GM19193 (cell line): Measurements from ENCODE around the gene EHD2.

Experiments
- POLR2A ChIP-seq: IDR thresholded peaks from 4 replicates; pipeline ENCODE4 v1.6.1; 2011; ENCODE audit not compliant: insufficient read depth, insufficient read length; ENCODE audit errors: extremely low read depth

EHD2 gene

DNA sequence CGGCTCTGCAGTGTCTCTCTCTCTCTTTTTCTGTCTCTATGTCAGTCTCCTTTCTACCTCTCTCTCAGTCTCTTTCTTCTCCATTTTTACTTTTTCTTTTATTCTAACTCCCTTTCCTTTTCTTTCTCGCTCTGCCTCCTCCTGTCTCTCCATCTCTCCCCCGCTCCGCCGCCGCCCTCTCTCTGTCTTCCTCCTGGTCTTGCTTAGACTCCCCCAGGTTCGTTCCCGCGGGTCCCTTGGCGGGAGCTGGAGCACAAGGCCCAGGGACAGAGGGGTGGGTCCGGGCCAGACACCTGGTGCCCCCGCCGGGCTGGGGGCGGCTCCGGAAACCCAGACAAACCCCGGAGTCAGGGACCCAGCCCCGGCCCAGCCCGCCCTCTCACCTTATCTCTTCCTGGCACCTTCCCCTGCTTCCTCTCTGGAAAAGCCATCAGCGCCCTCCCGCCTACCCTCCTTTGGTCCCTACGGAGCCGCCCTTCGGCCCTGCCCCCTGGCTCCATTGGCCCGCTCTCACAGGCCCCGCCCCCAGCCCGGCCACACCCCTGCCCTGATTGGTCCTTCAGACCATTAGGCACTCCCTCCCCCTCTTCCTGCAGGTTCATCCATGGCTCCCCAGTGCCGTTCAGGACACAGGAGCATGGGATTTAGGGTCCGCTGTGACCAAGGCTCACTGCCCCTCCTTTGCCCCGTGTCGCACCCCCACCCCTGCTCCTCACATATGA lies 16.7 kb downstream of the EHD2 start:
- no peak for TF ChIP-seq POLR2A

DNA sequence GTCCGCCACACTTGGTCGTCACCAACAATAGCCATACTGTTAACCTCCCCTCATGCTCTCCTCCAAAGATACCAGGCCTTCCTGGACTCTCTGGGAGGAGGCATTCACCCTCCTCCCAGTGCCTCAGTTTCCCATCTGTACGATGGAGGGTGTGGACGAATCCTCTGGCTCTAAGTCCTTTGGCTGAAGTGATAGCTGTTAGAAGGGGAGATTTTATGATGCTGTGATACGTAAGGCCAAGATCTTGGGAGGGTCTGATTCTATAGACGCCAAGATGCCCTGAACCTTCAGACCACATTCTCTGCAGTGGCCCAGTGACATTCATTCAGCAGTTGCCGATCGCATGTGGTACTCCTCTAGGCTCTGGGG lies 17.3 kb downstream of the EHD2 start:
- no peak for TF ChIP-seq POLR2A

DNA sequence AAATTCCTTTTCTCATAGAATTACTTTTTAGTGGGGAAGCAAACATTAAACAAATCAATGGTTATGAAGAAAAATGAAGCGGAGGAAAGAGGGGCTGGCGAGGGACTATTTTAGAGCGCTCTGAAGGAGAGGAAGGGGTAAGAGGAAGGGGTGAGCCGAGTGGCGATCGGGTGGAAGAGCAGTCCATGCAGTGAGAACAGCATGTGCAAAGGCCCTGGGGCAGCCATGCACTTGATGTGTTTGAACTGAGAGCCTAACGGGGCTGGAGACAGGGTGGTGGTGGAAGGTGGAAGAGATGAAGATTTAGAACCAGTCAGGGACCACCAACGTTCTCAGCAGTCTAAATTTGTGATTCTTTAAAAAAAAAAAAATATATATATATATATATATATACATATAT lies 17.7 kb downstream of the EHD2 start:
- TF ChIP-seq POLR2A = no peak

DNA sequence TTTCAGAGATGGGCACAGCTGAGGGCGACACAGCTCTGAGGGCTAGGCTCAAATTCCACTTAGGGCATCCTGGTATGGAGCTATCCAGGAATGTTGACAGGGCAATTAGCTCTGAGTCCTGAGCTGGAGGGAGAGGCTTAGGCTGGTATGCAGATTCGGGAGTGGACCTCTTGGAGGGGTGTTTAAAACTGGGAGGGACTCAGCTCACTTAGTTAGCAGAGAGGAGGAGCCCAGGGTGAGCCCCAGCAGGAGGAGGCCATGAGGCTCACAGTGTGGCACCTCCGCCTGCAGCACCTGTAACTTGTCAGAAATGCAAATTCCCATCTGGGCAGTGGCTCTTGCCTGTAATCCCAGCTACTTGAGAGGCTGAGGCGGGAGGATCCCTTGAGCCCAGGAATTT lies 21.9 kb downstream of the EHD2 start:
- TF ChIP-seq POLR2A = no peak

- no peak for TF ChIP-seq POLR2A
Measured at GRCh38 chr19:47740866-47741519, 27.8 kb downstream of the EHD2 start.

- TF ChIP-seq POLR2A = no peak
Measured at GRCh38 chr19:47741544-47742140, 28.4 kb downstream of the EHD2 start.

DNA sequence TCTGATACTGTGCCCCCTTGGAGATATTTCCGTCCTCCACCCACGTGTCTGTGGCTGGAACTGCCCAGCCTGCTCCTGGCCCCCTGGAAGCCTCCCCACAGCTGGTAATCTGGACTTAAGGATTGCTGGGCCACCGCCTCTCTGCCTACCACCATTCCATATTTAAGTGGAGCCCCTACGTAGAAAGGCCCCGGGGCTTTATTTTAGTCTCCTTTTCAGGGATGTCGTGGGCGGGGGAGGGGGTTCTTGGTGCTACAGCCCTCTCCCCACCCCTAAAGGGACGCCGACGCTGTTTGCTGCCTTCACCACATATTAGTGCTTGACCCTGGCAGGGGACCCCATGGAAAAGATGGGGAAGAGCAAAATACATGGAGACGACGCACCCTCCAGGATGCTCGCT lies 29.4 kb downstream of the EHD2 start:
- TF ChIP-seq POLR2A = no peak

DNA sequence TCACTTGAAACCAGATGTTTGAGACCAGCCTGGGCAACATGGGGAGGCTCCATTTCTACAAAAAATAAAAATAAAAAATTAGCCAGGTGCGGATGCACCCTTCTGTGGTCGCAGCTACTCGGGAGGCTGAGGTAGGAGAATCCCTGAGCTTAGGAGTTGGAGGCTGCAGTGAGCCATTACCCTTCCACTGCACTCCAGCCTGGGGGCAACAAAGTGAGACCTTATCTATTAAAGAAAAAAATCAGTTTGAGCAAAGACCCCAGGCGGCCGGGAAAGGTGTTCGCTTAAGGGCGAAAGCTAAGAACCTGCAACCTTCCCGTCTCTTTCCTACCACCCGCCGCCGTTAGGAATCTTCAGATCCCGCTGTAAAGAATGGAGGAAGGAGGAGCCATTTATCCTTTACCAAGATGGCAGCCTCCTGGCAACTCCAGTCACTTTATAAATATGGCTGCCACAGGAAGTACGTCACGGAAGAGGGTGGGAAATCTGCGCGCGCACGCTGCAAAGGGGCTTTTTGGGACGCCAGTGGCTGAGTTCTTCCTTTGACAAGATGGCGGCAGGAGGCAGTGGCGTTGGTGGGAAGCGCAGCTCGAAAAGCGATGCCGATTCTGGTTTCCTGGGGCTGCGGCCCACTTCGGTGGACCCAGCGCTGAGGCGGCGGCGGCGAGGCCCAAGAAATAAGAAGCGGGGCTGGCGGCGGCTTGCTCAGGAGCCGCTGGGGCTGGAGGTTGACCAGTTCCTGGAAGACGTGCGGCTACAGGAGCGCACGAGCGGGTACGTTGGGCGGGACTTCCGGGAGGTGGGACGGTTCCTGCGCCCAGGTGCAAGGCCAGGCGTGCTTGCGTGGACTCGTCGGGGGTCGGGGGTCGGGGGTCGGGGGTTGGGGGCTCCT lies 32.0 kb downstream of the EHD2 start, which contains the start of gene NOP53:
Gene NOP53, plus strand, starts transcription at position 537 of the 892 bp plus-strand sequence. Its CDS starts 14 bp downstream, at position 551.
- peak; percentile 97 for TF ChIP-seq POLR2A

DNA sequence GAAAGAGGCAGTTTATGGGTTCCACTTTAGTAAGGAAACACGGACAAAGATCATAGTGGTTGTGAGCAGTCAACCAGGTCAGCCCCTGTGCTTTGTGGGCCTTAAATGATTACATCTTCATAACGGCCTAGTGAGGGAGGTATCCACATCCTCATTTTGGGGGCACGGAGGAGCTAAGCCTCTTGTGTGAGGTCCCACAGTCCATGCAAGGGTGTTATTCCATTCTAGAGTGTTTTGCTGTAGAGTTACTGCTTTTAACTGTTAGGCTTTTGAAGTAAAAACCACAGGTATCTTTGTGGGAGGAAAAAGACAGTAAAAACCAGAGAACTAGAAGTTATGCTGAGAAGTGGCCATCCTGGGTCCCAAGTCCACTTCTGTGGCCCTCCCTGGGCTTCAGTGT lies 36.1 kb downstream of the EHD2 start:
- TF ChIP-seq POLR2A = no peak

GRCh38 chr19:47750752-47751151 lies 37.5 kb downstream of the EHD2 start:
- TF ChIP-seq POLR2A = no peak

- TF ChIP-seq POLR2A = no peak
Measured at GRCh38 chr19:47752440-47753211, 39.4 kb downstream of the EHD2 start.

DNA sequence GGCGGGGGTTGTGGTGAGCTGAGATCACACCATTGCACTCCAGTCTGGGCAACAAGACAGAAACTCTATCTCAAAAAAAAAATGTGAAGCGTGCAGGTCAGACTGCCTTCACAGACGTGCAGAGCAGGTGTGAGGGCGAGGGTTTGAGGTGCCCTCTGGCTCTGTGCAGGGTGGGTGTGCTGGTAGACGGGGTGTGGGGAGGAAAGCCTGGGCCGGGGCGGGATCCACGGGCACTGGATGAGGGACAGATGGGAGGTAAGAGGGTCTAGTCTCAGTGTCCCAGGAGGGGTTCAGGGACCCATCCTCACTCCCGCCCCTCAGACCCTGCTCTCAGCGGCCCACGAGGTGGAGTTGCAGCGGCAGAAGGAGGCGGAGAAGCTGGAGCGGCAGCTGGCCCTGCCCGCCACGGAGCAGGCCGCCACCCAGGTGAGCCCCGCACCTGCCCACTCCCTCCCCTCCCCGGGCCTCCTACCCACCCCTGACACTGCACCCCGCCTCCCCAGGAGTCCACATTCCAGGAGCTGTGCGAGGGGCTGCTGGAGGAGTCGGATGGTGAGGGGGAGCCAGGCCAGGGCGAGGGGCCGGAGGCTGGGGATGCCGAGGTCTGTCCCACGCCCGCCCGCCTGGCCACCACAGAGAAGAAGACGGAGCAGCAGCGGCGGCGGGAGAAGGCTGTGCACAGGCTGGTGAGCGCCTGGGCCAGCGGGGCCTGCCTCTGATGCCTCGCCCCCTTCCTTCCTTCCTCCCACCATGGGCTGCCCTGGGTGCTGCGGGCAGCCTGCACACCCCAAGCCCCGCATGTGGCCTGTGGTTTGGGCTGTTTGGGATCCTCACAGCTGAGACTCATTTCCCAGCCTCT lies 41.2 kb downstream of the EHD2 start:
- no peak for TF ChIP-seq POLR2A

DNA sequence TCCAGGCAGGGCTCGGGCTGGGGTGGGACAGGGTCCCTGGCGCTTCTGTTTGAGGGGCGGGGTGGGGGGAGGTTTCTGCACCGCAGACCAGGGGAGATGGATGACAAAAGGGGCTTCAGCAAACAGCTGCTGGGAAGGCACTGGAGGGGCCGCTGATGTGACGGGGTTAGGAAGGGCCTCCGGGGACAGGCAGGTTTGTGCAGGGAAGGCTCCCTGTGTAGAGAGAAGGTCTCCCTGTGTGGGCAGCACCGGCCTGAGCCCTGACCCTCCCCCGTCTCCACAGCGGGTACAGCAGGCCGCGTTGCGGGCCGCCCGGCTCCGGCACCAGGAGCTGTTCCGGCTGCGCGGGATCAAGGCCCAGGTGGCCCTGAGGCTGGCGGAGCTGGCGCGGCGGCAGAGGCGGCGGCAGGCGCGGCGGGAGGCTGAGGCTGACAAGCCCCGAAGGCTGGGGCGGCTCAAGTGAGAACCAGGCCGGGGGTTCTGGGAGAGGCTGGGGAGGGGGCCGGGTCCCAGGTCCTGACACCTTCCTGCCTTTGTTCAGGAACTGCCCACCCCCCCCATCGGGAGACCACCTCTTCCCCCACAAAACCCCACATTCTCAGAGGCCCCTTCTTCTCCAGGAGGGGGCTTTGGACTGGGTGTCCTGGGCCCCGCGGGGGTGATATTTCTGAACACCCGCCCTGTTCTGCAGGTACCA lies 42.0 kb downstream of the EHD2 start:
- peak; percentile 6 for TF ChIP-seq POLR2A
